Measurements from ENCODE around the gene POC5.
"Not testable (repeated sequence)": the region's sequence is repeated elsewhere in the genome, so short reads cannot be mapped to it uniquely, and the experiment has no call there.

Gene POC5

DNA sequence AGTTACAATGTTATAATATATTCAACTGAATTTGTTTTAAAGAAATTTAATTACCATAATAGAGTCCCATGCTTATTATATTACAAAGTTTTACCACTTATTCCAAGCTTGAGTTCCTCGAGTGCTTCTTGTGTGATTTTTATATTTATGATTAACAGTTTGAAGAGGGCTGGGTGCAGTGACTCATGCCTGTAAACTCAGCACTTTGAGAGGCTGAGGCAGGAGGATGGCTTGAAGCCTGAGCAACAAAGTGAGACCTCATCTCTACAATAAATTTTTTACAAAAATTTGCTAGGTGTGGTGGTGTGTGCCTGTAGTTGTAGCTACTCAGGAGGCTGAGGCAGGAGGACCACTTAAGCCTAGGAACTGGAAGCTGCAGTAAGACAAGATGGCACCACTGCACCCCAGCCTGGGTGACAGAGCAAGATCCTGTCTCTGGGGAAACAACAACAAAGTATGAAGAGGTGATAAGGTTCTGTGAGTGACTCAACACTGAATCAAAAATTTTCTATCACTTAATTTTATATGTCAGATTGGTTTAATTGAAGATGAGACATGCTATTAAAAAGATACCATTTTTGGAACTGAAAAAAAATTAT, 9.2 kb downstream of the POC5 start:
- CTCF ChIA-PET = interaction anchor here (0.8 kb wide), 1 partner anchor 25 kb away, joined by 3 read pairs; no protein-coding TSS in a partner anchor

GRCh38 chr5:75706775-75707174, 10.5 kb downstream of the POC5 start:
- no peak overlapping the region for H3K4me3 ChIP-seq (ENCODE audit: control insufficient read depth in 1 of 7, extremely low read depth in 1 of 7, insufficient read depth in 4 of 7, low read depth in 2 of 7, low read length in 6 of 7)

More for the DNA sequence above, 9.2 kb downstream of the POC5 start:
- H3K27me3 ChIP-seq (replicated peaks in 2 of 5; ENCODE audit: control insufficient read depth in 4 of 5, insufficient read depth in 5 of 5, low read length in 4 of 5) = no peaks in the 10 kb centered on the region
- POLR2A ChIA-PET = no interaction called here
- H3K4me1 ChIP-seq (ENCODE audit: control extremely low read depth in 1 of 4, control insufficient read depth in 4 of 4, insufficient read depth in 4 of 4, low read length in 3 of 4) = peaks cover 0 to 19% (median 16%) of the 10 kb centered on the region in 4 experiments
- peak in 1 of 3 donors; percentile 9 for DNase-seq
- no CpG with 5 or more reads among the region's 1 CpG for WGBS (ENCODE audit: insufficient coverage)
- H3K27ac ChIP-seq (ENCODE audit: insufficient read depth in 1 of 2, low read depth in 1 of 2, low read length in 2 of 2, poor library complexity in 1 of 2, severe bottlenecking in 2 of 2) = no peak overlapping the region
- H3K4me3 ChIP-seq (ENCODE audit: control insufficient read depth in 1 of 7, extremely low read depth in 1 of 7, insufficient read depth in 4 of 7, low read depth in 2 of 7, low read length in 6 of 7) = no peak overlapping the region
- H3K36me3 ChIP-seq (ENCODE audit: control insufficient read depth in 4 of 4, insufficient read depth in 4 of 4, low read length in 3 of 4) = peaks cover 10 to 32% (median 18%) of the 10 kb centered on the region in 4 experiments
- H3K9me3 ChIP-seq (ENCODE audit: control extremely low read depth in 1 of 5, control insufficient read depth in 4 of 5, insufficient read depth in 2 of 5, low read depth in 1 of 5, low read length in 4 of 5) = peaks cover 0 to 1% (median 0%) of the 10 kb centered on the region in 5 experiments

DNA sequence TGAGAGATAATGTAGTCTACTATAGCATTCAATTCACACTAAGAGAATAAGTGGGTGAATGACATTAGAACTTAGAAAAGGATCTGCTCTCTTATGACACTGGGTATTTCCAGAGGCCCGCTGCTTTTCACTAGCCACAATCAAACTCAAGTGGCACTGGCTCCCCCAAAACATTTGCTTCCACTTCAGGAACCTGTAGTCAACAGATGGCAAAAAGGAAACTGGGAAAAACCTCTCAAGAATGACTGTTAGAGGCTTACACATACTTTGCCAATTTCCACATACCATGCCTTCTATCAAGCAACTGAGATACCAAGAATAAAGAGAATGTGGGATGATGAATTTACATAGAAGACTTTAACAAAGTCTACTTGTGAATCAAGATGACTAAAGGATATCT, 11.2 kb downstream of the POC5 start:
- H3K36me3 ChIP-seq (ENCODE audit: control insufficient read depth in 4 of 4, insufficient read depth in 4 of 4, low read length in 3 of 4) = peaks cover 10 to 42% (median 24%) of the 10 kb centered on the region in 4 experiments
- ChIA-PET POLR2A (no interaction called here), CTCF (no interaction called here)
- H3K4me1 ChIP-seq (ENCODE audit: control extremely low read depth in 1 of 4, control insufficient read depth in 4 of 4, insufficient read depth in 4 of 4, low read length in 3 of 4) = peaks cover 0 to 16% (median 14%) of the 10 kb centered on the region in 4 experiments
- DNase-seq = peak in 1 of 3 donors; percentile 6
- no peaks in the 10 kb centered on the region for H3K27me3 ChIP-seq (replicated peaks in 2 of 5; ENCODE audit: control insufficient read depth in 4 of 5, insufficient read depth in 5 of 5, low read length in 4 of 5)
- no peak overlapping the region for H3K27ac ChIP-seq (ENCODE audit: insufficient read depth in 1 of 2, low read depth in 1 of 2, low read length in 2 of 2, poor library complexity in 1 of 2, severe bottlenecking in 2 of 2)
- peaks cover 0 to 1% (median 0%) of the 10 kb centered on the region in 5 experiments for H3K9me3 ChIP-seq (ENCODE audit: control extremely low read depth in 1 of 5, control insufficient read depth in 4 of 5, insufficient read depth in 2 of 5, low read depth in 1 of 5, low read length in 4 of 5)
- 100% methylated on average over 1 of the region's 1 CpG for WGBS (ENCODE audit: insufficient coverage)
- H3K4me3 ChIP-seq (ENCODE audit: control insufficient read depth in 1 of 7, extremely low read depth in 1 of 7, insufficient read depth in 4 of 7, low read depth in 2 of 7, low read length in 6 of 7) = no peak overlapping the region

More at GRCh38 chr5:75706775-75707174, 10.5 kb downstream of the POC5 start:
- no peak overlapping the region for H3K27ac ChIP-seq (ENCODE audit: insufficient read depth in 1 of 2, low read depth in 1 of 2, low read length in 2 of 2, poor library complexity in 1 of 2, severe bottlenecking in 2 of 2)
- ChIA-PET POLR2A (no interaction called here), CTCF (no interaction called here)
- 83% methylated on average over 3 of the region's 3 CpGs for WGBS (ENCODE audit: insufficient coverage)
- peaks cover 10 to 41% (median 24%) of the 10 kb centered on the region in 4 experiments for H3K36me3 ChIP-seq (ENCODE audit: control insufficient read depth in 4 of 4, insufficient read depth in 4 of 4, low read length in 3 of 4)
- DNase-seq = no peak
- H3K27me3 ChIP-seq (replicated peaks in 2 of 5; ENCODE audit: control insufficient read depth in 4 of 5, insufficient read depth in 5 of 5, low read length in 4 of 5) = no peaks in the 10 kb centered on the region
- peaks cover 0 to 1% (median 0%) of the 10 kb centered on the region in 5 experiments for H3K9me3 ChIP-seq (ENCODE audit: control extremely low read depth in 1 of 5, control insufficient read depth in 4 of 5, insufficient read depth in 2 of 5, low read depth in 1 of 5, low read length in 4 of 5)
- peaks cover 0 to 19% (median 16%) of the 10 kb centered on the region in 4 experiments for H3K4me1 ChIP-seq (ENCODE audit: control extremely low read depth in 1 of 4, control insufficient read depth in 4 of 4, insufficient read depth in 4 of 4, low read length in 3 of 4)

DNA sequence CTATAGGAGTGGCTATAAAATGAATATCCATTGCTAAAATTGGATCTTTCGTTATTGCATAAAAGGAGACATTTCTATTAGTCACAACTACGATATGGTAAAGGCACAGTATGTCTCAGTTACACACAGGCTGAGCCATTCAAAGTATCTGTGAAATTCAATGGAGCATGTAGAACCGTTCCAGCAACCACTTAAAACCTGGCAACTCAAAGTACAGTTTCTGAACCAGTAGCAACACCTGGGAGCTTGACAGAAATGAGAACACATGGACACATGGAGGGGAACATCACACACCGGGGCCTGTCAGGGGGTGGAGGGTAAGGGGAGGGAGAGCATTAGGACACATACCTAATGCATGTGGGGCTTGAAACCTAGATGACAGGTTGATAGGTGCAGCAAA, 15.4 kb downstream of the POC5 start:
- Histone ChIP-seq H3K4me1 (ENCODE audit: control extremely low read depth in 1 of 4, control insufficient read depth in 4 of 4, insufficient read depth in 4 of 4, low read length in 3 of 4) (peaks cover 0 to 2% (median 0%) of the 10 kb centered on the region in 4 experiments), H3K27me3 (replicated peaks in 2 of 5; ENCODE audit: control insufficient read depth in 4 of 5, insufficient read depth in 5 of 5, low read length in 4 of 5) (no peaks in the 10 kb centered on the region), H3K4me3 (ENCODE audit: control insufficient read depth in 1 of 7, extremely low read depth in 1 of 7, insufficient read depth in 4 of 7, low read depth in 2 of 7, low read length in 6 of 7) (no peak overlapping the region), H3K27ac (ENCODE audit: insufficient read depth in 1 of 2, low read depth in 1 of 2, low read length in 2 of 2, poor library complexity in 1 of 2, severe bottlenecking in 2 of 2) (no peak overlapping the region), H3K36me3 (ENCODE audit: control insufficient read depth in 4 of 4, insufficient read depth in 4 of 4, low read length in 3 of 4) (peaks cover 4 to 37% (median 14%) of the 10 kb centered on the region in 4 experiments), H3K9me3 (ENCODE audit: control extremely low read depth in 1 of 5, control insufficient read depth in 4 of 5, insufficient read depth in 2 of 5, low read depth in 1 of 5, low read length in 4 of 5) (no peaks in the 10 kb centered on the region)
- CTCF ChIA-PET = no interaction called here
- no peak for DNase-seq
- WGBS (ENCODE audit: insufficient coverage) = 100% methylated on average over 3 of the region's 4 CpGs
- POLR2A ChIA-PET = no interaction called here

GRCh38 chr5:75695472-75696351, 21.5 kb downstream of the POC5 start:
- H3K27me3 ChIP-seq (replicated peaks in 2 of 5; ENCODE audit: control insufficient read depth in 4 of 5, insufficient read depth in 5 of 5, low read length in 4 of 5); POLR2A ChIA-PET: not testable (repeated sequence)

GRCh38 chr5:75694781-75695180, 22.5 kb downstream of the POC5 start:
- Histone ChIP-seq H3K9me3 (ENCODE audit: control extremely low read depth in 1 of 5, control insufficient read depth in 4 of 5, insufficient read depth in 2 of 5, low read depth in 1 of 5, low read length in 4 of 5) (no peaks in the 10 kb centered on the region), H3K4me1 (ENCODE audit: control extremely low read depth in 1 of 4, control insufficient read depth in 4 of 4, insufficient read depth in 4 of 4, low read length in 3 of 4) (peaks cover 0 to 6% (median 5%) of the 10 kb centered on the region in 4 experiments), H3K4me3 (ENCODE audit: control insufficient read depth in 1 of 7, extremely low read depth in 1 of 7, insufficient read depth in 4 of 7, low read depth in 2 of 7, low read length in 6 of 7) (no peak overlapping the region), H3K27me3 (replicated peaks in 2 of 5; ENCODE audit: control insufficient read depth in 4 of 5, insufficient read depth in 5 of 5, low read length in 4 of 5) (no peaks in the 10 kb centered on the region), H3K36me3 (ENCODE audit: control insufficient read depth in 4 of 4, insufficient read depth in 4 of 4, low read length in 3 of 4) (peaks cover 7 to 25% (median 14%) of the 10 kb centered on the region in 4 experiments), H3K27ac (ENCODE audit: insufficient read depth in 1 of 2, low read depth in 1 of 2, low read length in 2 of 2, poor library complexity in 1 of 2, severe bottlenecking in 2 of 2) (no peak overlapping the region)
- ChIA-PET POLR2A (no interaction called here), CTCF (no interaction called here)
- WGBS (ENCODE audit: insufficient coverage) = no CpG with 5 or more reads among the region's 1 CpG
- DNase-seq = no peak

More at GRCh38 chr5:75695472-75696351, 21.5 kb downstream of the POC5 start:
- WGBS (ENCODE audit: insufficient coverage) = 95% methylated on average over 12 of the region's 22 CpGs
- DNase-seq; H3K4me3 ChIP-seq (ENCODE audit: control insufficient read depth in 1 of 7, extremely low read depth in 1 of 7, insufficient read depth in 4 of 7, low read depth in 2 of 7, low read length in 6 of 7); H3K27ac ChIP-seq (ENCODE audit: insufficient read depth in 1 of 2, low read depth in 1 of 2, low read length in 2 of 2, poor library complexity in 1 of 2, severe bottlenecking in 2 of 2); CTCF ChIA-PET; H3K9me3 ChIP-seq (ENCODE audit: control extremely low read depth in 1 of 5, control insufficient read depth in 4 of 5, insufficient read depth in 2 of 5, low read depth in 1 of 5, low read length in 4 of 5); H3K4me1 ChIP-seq (ENCODE audit: control extremely low read depth in 1 of 4, control insufficient read depth in 4 of 4, insufficient read depth in 4 of 4, low read length in 3 of 4): not testable (repeated sequence)
- peaks cover 7 to 19% (median 12%) of the 10 kb centered on the region in 4 experiments for H3K36me3 ChIP-seq (ENCODE audit: control insufficient read depth in 4 of 4, insufficient read depth in 4 of 4, low read length in 3 of 4)

- peak in 2 of 3 donors; percentile 69 to 70 for DNase-seq
- H3K27me3 ChIP-seq (replicated peaks in 2 of 5; ENCODE audit: control insufficient read depth in 4 of 5, insufficient read depth in 5 of 5, low read length in 4 of 5) = no peaks in the 10 kb centered on the region
- POLR2A ChIA-PET = no interaction called here
- no peak overlapping the region for H3K27ac ChIP-seq (ENCODE audit: insufficient read depth in 1 of 2, low read depth in 1 of 2, low read length in 2 of 2, poor library complexity in 1 of 2, severe bottlenecking in 2 of 2)
- peaks cover 13 to 51% (median 24%) of the 10 kb centered on the region in 4 experiments for H3K36me3 ChIP-seq (ENCODE audit: control insufficient read depth in 4 of 4, insufficient read depth in 4 of 4, low read length in 3 of 4)
- no peaks in the 10 kb centered on the region for H3K9me3 ChIP-seq (ENCODE audit: control extremely low read depth in 1 of 5, control insufficient read depth in 4 of 5, insufficient read depth in 2 of 5, low read depth in 1 of 5, low read length in 4 of 5)
- CTCF ChIA-PET = interaction anchor here (0.6 to 1.6 kb wide), 2 partner anchors 8 to 10 kb away, joined by 3 to 5 read pairs; no protein-coding TSS in a partner anchor
- peaks cover 0 to 6% (median 5%) of the 10 kb centered on the region in 4 experiments for H3K4me1 ChIP-seq (ENCODE audit: control extremely low read depth in 1 of 4, control insufficient read depth in 4 of 4, insufficient read depth in 4 of 4, low read length in 3 of 4)
- no peak overlapping the region for H3K4me3 ChIP-seq (ENCODE audit: control insufficient read depth in 1 of 7, extremely low read depth in 1 of 7, insufficient read depth in 4 of 7, low read depth in 2 of 7, low read length in 6 of 7)
- no CpG with 5 or more reads among the region's 1 CpG for WGBS (ENCODE audit: insufficient coverage)
Measured at GRCh38 chr5:75690669-75691068, 26.6 kb downstream of the POC5 start.

Data from common myeloid progenitor, CD34-positive (primary cell).